Neural cell (in vitro differentiated cells): ENCODE results near the gene AP3S2.

Experiments used
- CTCF ChIP-seq: fragments of 450-650 bp; IDR thresholded peaks from 2 replicates; pipeline ENCODE4 v1.5.1; 2014; ENCODE audit warnings: antibody characterized with exemption, mild to moderate bottlenecking, moderate library complexity; ENCODE audit not compliant: poor library complexity, severe bottlenecking
- EP300 ChIP-seq: fragments of 450-650 bp; conservative IDR thresholded peaks from 2 replicates; pipeline ENCODE4 v1.6.1; 2014; ENCODE audit warnings: antibody characterized with exemption, mild to moderate bottlenecking, moderate library complexity; ENCODE audit not compliant: poor library complexity, severe bottlenecking
- EZH2 ChIP-seq: fragments of 200-600, 300-800 bp; shearing (Covaris generic), sonication (generic); IDR thresholded peaks from 2 replicates; pipeline ENCODE4 v1.6.1; 2014; ENCODE audit warnings: antibody characterized with exemption, low read length, borderline replicate concordance, mild to moderate bottlenecking; ENCODE audit not compliant: insufficient read depth, poor library complexity, severe bottlenecking
- POLR2AphosphoS5 ChIP-seq: IDR thresholded peaks from 2 replicates; pipeline ENCODE4 v1.6.1; 2012
- RAD21 ChIP-seq: fragments of 450-650 bp; conservative IDR thresholded peaks from 2 replicates; pipeline ENCODE4 v1.6.1; 2014; ENCODE audit warnings: antibody characterized with exemption, mild to moderate bottlenecking, moderate library complexity
- TAF1 ChIP-seq: IDR thresholded peaks from 2 replicates; pipeline ENCODE4 v1.6.1; 2012; ENCODE audit warnings: low read depth

- no peak for TF ChIP-seq EP300
- TF ChIP-seq RAD21 = no peak
- no peak for TF ChIP-seq TAF1
- no peak for TF ChIP-seq CTCF
- TF ChIP-seq POLR2AphosphoS5 = no peak
- no peak for TF ChIP-seq EZH2
Measured at GRCh38 chr15:89877083-89877425, 16.7 kb downstream of the AP3S2 start.
